Neuronal stem cell (in vitro differentiated cells): ENCODE measurements around the gene REL.
"Not testable (repeated sequence)": the region's sequence is repeated elsewhere in the genome, so short reads cannot be mapped to it uniquely, and the experiment has no call there.

Source experiments
- DNase-seq: peaks from one replicate; pipeline ENCODE4 v3.0.0-alpha.2; 2013; ENCODE audit warnings: low spot score
- H2AFZ ChIP-seq: one replicate; pipeline ENCODE4 v1.6.1; 2013; ENCODE audit warnings: mild to moderate bottlenecking, low read length, inconsistent platforms
- H2AK5ac ChIP-seq: 2 replicates; pipeline ENCODE4 v1.6.1; 2013; ENCODE audit warnings: low read depth, mild to moderate bottlenecking, inconsistent platforms, low read length, moderate library complexity, mixed read lengths
- H2BK120ac ChIP-seq: 2 replicates; pipeline ENCODE4 v1.6.1; 2013; ENCODE audit warnings: low read depth, mild to moderate bottlenecking, inconsistent platforms, low read length, moderate library complexity, mixed read lengths
- H2BK12ac ChIP-seq: one replicate; pipeline ENCODE4 v1.6.1; 2013; ENCODE audit warnings: low read length, inconsistent platforms
- H2BK15ac ChIP-seq: 2 replicates; pipeline ENCODE4 v1.6.1; 2013; ENCODE audit warnings: mild to moderate bottlenecking, low read length, inconsistent platforms, mixed read lengths
- H2BK5ac ChIP-seq: one replicate; pipeline ENCODE4 v1.6.1; 2013; ENCODE audit warnings: inconsistent platforms, mild to moderate bottlenecking, low read length, moderate library complexity
- H3K14ac ChIP-seq: one replicate; pipeline ENCODE4 v1.6.1; 2013; ENCODE audit warnings: low read length, inconsistent platforms
- H3K18ac ChIP-seq: 2 replicates; pipeline ENCODE4 v1.6.1; 2013; ENCODE audit warnings: low read length, inconsistent platforms
- H3K23ac ChIP-seq: 2 replicates; pipeline ENCODE4 v1.6.1; 2013; ENCODE audit warnings: low read depth, mild to moderate bottlenecking, mixed read lengths, low read length, inconsistent platforms; ENCODE audit not compliant: poor library complexity
- H3K27ac ChIP-seq: replicated peaks from 3 replicates; pipeline ENCODE4 v1.5.1; 2013; ENCODE audit warnings: low read length, inconsistent platforms
- H3K27me3 ChIP-seq, 3 experiments: 2 replicates each; pipeline ENCODE4 v1.6.1; 2013; ENCODE audit warnings: low read length in 3 of 3, mild to moderate bottlenecking in 2 of 3, inconsistent platforms in 1 of 3, low read depth in 1 of 3, mixed read lengths in 1 of 3, moderate library complexity in 1 of 3; ENCODE audit not compliant: control insufficient read depth in 3 of 3, insufficient read depth in 3 of 3
- H3K36me3 ChIP-seq, 2 donors: replicated peaks in 1 of 2; 2 replicates each; pipeline ENCODE4 v1.6.1; 2013; ENCODE audit warnings: low read length in 2 of 2; ENCODE audit not compliant: control insufficient read depth in 2 of 2, insufficient read depth in 2 of 2
- H3K4ac ChIP-seq: 2 replicates; pipeline ENCODE4 v1.6.1; 2013; ENCODE audit warnings: inconsistent platforms, mild to moderate bottlenecking, low read length, moderate library complexity
- H3K4me1 ChIP-seq, 2 donors: 1 replicate in 1 of 2; 2 replicates in 1 of 2; pipeline ENCODE4 v1.6.1; 2013; ENCODE audit warnings: low read length in 2 of 2, low read depth in 1 of 2; ENCODE audit not compliant: control insufficient read depth in 2 of 2, insufficient read depth in 1 of 2
- H3K4me2 ChIP-seq: one replicate; pipeline ENCODE4 v1.6.1; 2013; ENCODE audit warnings: mild to moderate bottlenecking, low read length, inconsistent platforms; ENCODE audit not compliant: insufficient read depth, poor library complexity, severe bottlenecking
- H3K4me3 ChIP-seq, 2 donors: 2 replicates each; pipeline ENCODE4 v1.5.1; 2013; ENCODE audit warnings: low read length in 2 of 2, mild to moderate bottlenecking in 2 of 2, inconsistent platforms in 1 of 2, moderate library complexity in 1 of 2
- H3K79me1 ChIP-seq: one replicate; pipeline ENCODE4 v1.6.1; 2013; ENCODE audit warnings: low read depth, mild to moderate bottlenecking, inconsistent platforms, low read length, moderate library complexity
- H3K9ac ChIP-seq: one replicate; pipeline ENCODE4 v1.6.1; 2013; ENCODE audit warnings: mild to moderate bottlenecking, low read depth, low read length, inconsistent platforms; ENCODE audit not compliant: poor library complexity
- H3K9me3 ChIP-seq, 2 donors: replicated peaks in 1 of 2; 2 replicates each; pipeline versions ENCODE3 to v1.6.1; 2013; ENCODE audit warnings: low read length in 2 of 2, mild to moderate bottlenecking in 2 of 2, inconsistent platforms in 1 of 2, low read depth in 1 of 2, mixed read lengths in 1 of 2, moderate library complexity in 1 of 2; ENCODE audit not compliant: control insufficient read depth in 2 of 2, insufficient read depth in 1 of 2
- H4K8ac ChIP-seq: one replicate; pipeline ENCODE4 v1.6.1; 2013; ENCODE audit warnings: low read depth, mild to moderate bottlenecking, inconsistent platforms, low read length, moderate library complexity
- H4K91ac ChIP-seq: one replicate; pipeline ENCODE4 v1.6.1; 2013; ENCODE audit warnings: low read length, low read depth, mild to moderate bottlenecking, inconsistent platforms; ENCODE audit not compliant: poor library complexity
- WGBS, 2 donors: extraction: QIAGEN DNeasy Blood & Tissue Kit; methylation state at CpG; one replicate each; pipeline ENCODE4 v1.1.7; 2013; ENCODE audit warnings: missing lambda C conversion rate in 2 of 2, mixed read lengths in 1 of 2; ENCODE audit not compliant: insufficient read length in 2 of 2, insufficient replicate concordance in 1 of 2; ENCODE audit errors: extremely low coverage in 2 of 2; 5-methylcytosine and 5-hydroxymethylcytosine counted together

Gene REL

DNA sequence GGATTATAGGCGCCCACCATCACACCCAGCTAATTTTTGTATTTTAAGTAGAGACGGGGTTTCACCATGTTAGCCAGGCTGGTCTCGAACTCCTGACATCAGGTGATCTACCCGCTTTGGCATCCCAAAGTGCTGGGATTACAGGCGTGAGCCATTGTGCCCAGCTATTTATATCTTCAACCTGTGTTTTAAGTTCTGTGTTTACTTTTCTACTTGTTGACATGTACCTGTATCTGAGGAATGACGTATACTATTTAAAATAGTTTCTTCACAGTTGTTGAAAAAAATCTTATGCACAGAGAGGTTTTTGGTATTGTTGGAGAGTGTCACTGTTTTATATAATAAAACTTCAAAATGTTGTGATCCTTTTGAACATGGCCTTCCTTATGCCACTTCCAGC is 19.9 kb downstream of the REL start:
- H3K4ac ChIP-seq, H3K27me3 ChIP-seq, H3K27ac ChIP-seq, H2AK5ac ChIP-seq, H3K9ac ChIP-seq, H2BK15ac ChIP-seq, H4K8ac ChIP-seq, H3K4me1 ChIP-seq, H2AFZ ChIP-seq, H2BK5ac ChIP-seq, H3K18ac ChIP-seq, H3K79me1 ChIP-seq, DNase-seq, H3K4me3 ChIP-seq, H3K14ac ChIP-seq, H3K9me3 ChIP-seq, H2BK12ac ChIP-seq, H2BK120ac ChIP-seq, H3K23ac ChIP-seq, H3K4me2 ChIP-seq, H4K91ac ChIP-seq: not testable (repeated sequence)
- no CpG with 5 or more reads among the region's 6 CpGs for WGBS, 2 donors
- H3K36me3 ChIP-seq = peaks cover under 1 to 54% of the 10 kb centered on the region in 2 donors

DNA sequence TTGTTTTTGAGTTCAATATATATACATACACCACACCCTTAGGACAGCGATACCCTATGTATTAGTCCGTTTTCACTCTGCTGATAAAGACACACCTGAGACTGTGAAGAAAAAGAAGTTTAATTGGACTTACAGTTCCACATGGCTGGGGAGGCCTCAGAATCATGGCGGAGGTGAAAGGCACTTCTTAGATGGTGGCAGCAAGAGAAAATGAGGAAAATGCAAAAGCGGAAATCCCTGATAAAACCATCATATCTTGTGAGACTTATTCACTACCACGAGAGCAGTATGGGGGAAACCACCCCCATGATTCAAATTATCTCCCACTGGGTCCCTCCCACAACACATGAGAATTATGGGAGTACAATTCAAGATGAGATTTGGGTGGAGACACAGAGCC is 24.5 kb downstream of the REL start:
- H2BK120ac ChIP-seq, H3K9ac ChIP-seq, H4K91ac ChIP-seq, H3K18ac ChIP-seq, H3K4me1 ChIP-seq, H3K27ac ChIP-seq, H3K79me1 ChIP-seq, H3K23ac ChIP-seq, H2AK5ac ChIP-seq, H2BK15ac ChIP-seq, H3K9me3 ChIP-seq, H3K14ac ChIP-seq, H3K4me3 ChIP-seq, H2AFZ ChIP-seq, H2BK12ac ChIP-seq, H3K4ac ChIP-seq, H3K4me2 ChIP-seq, DNase-seq, H2BK5ac ChIP-seq, H4K8ac ChIP-seq, H3K27me3 ChIP-seq: not testable (repeated sequence)
- no CpG with 5 or more reads among the region's 5 CpGs for WGBS, 2 donors
- H3K36me3 ChIP-seq = peaks cover 2 to 24% of the 10 kb centered on the region in 2 donors

DNA sequence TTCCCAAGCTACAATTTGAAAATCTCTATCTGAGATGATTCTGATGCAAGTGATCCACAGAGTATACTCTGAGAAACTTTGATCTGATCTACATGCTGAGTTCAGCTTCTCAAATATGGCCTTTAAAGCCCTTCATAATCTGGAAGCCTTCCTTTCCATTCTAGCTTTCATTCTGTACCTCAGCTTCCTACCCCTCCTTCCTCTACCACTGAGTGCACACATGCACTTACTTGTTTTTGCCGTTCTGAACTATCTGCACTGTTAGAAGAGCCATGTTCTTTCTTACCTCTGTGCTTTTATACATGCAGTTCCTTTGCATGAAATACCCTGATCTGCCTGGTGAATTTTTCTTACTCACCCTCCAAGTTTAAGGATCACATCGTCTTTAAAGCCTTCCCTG is 25.0 kb downstream of the REL start:
- no peak overlapping the region for H3K14ac ChIP-seq
- no CpG with 5 or more reads among the region's 2 CpGs for WGBS, 2 donors
- no peak overlapping the region for H2AK5ac ChIP-seq
- H4K91ac ChIP-seq = no peak overlapping the region
- H2BK12ac ChIP-seq = no peak overlapping the region
- no peak overlapping the region for H3K9ac ChIP-seq
- H4K8ac ChIP-seq = no peak overlapping the region
- no peak overlapping the region for H2BK120ac ChIP-seq
- H2BK15ac ChIP-seq = no peak overlapping the region
- no peak overlapping the region for H3K4me2 ChIP-seq
- H3K18ac ChIP-seq = no peak overlapping the region
- peaks cover 2 to 21% of the 10 kb centered on the region in 2 donors for H3K36me3 ChIP-seq
- no peak overlapping the region for H3K4ac ChIP-seq
- H3K4me1 ChIP-seq = no peaks in the 10 kb centered on the region
- H3K23ac ChIP-seq = no peak overlapping the region
- H3K79me1 ChIP-seq = no peaks in the 10 kb centered on the region
- no peaks in the 10 kb centered on the region for H3K27me3 ChIP-seq
- no peak overlapping the region for H2BK5ac ChIP-seq
- DNase-seq = no peak
- H3K27ac ChIP-seq = no peak overlapping the region
- H2AFZ ChIP-seq = no peak overlapping the region
- no peak overlapping the region for H3K4me3 ChIP-seq
- no peaks in the 10 kb centered on the region for H3K9me3 ChIP-seq

- Histone ChIP-seq H3K27ac (no peak overlapping the region), H4K8ac (no peak overlapping the region), H3K4me3 (no peak overlapping the region), H3K9ac (no peak overlapping the region), H2BK5ac (no peak overlapping the region), H3K14ac (no peak overlapping the region), H2BK120ac (no peak overlapping the region), H3K79me1 (no peaks in the 10 kb centered on the region), H2AK5ac (no peak overlapping the region), H3K23ac (no peak overlapping the region), H3K9me3 (no peaks in the 10 kb centered on the region), H2AFZ (no peak overlapping the region), H3K36me3 (peaks cover 2 to 12% of the 10 kb centered on the region in 2 donors), H2BK15ac (no peak overlapping the region), H3K4ac (no peak overlapping the region), H4K91ac (no peak overlapping the region), H3K4me2 (no peak overlapping the region), H3K18ac (no peak overlapping the region), H3K27me3 (no peaks in the 10 kb centered on the region), H3K4me1 (no peaks in the 10 kb centered on the region), H2BK12ac (no peak overlapping the region)
- no peak for DNase-seq
- no CpG with 5 or more reads among the region's 8 CpGs for WGBS, 2 donors
These were observed 26.0 kb downstream of the REL start for GRCh38 chr2:60907329-60907728.
